PC-9 (cell line): Measurements from ENCODE around the gene EBF4. TPM values are rescaled to one million over a fixed set of nuclear protein-coding genes. Genes with fewer than 3 reads are reported as not detected.

Experiments
- BruUV-seq: library from RNA; stranded (reverse); fragments of 400-500 nt; replicated peaks from 2 replicates; lab custom pipeline; 2021; lab: Mats Ljungman, UMichigan
- CTCF ChIA-PET: fragments of 300-600 bp; sonication (Branson Sonifier 250); formaldehyde crosslinking; loops from one replicate; lab custom pipeline; 2022; ENCODE audit warnings: antibody characterized with exemption; lab: Charles Lee
- POLR2A ChIA-PET: fragments of 300-600 bp; sonication (Branson Sonifier 250); formaldehyde crosslinking; loops from one replicate; lab custom pipeline; 2022; ENCODE audit warnings: antibody characterized with exemption; ENCODE audit not compliant: unreplicated experiment; lab: Charles Lee
- DNase-seq, 2 experiments: peaks; one replicate each; pipeline versions ENCODE4 v3.0.0 to v3.0.0-alpha.2; 2015 to 2022; ENCODE audit warnings: mixed read lengths in 1 of 2
- H2AFZ ChIP-seq: fragments of 200-600 bp; sonication (generic); 2 replicates; pipeline ENCODE4 v1.8.1; 2017; ENCODE audit warnings: antibody characterized with exemption
- H3F3A ChIP-seq: fragments of 200-600 bp; sonication (generic); 2 replicates; pipeline ENCODE4 v1.8.1; 2017; ENCODE audit warnings: antibody characterized with exemption, mild to moderate bottlenecking, low read depth; ENCODE audit not compliant: insufficient read depth
- H3K27ac ChIP-seq: fragments of 200-600 bp; sonication (generic); 2 replicates; pipeline ENCODE4 v1.6.1; 2016; ENCODE audit warnings: mixed run types
- H3K27me3 ChIP-seq: fragments of 200-600 bp; sonication (generic); 2 replicates; pipeline ENCODE4 v1.6.1; 2016; ENCODE audit warnings: low read depth, mixed run types; ENCODE audit not compliant: insufficient read depth
- H3K36me3 ChIP-seq: fragments of 200-600 bp; sonication (generic); 2 replicates; pipeline ENCODE4 v1.6.1; 2016; ENCODE audit warnings: low read depth, mixed run types
- H3K4me1 ChIP-seq: fragments of 200-600 bp; sonication (generic); replicated peaks from 2 replicates; pipeline ENCODE4 v1.6.1; 2016; ENCODE audit warnings: mixed run types; ENCODE audit not compliant: insufficient read depth
- H3K4me2 ChIP-seq: fragments of 200-600 bp; sonication (generic); 2 replicates; pipeline ENCODE4 v1.6.1; 2017; ENCODE audit warnings: mixed run types
- H3K4me3 ChIP-seq: fragments of 200-600 bp; sonication (generic); 2 replicates; pipeline ENCODE4 v1.6.1; 2016; ENCODE audit warnings: mixed run types
- H3K79me2 ChIP-seq: fragments of 200-600 bp; sonication (generic); 2 replicates; pipeline ENCODE4 v1.6.1; 2017; ENCODE audit warnings: low read depth, mixed run types
- H3K9me2 ChIP-seq: fragments of 200-600 bp; sonication (generic); 2 replicates; pipeline ENCODE4 v1.8.1; 2017; ENCODE audit warnings: mild to moderate bottlenecking; ENCODE audit not compliant: insufficient read depth
- H3K9me3 ChIP-seq: fragments of 200-600 bp; sonication (generic); 2 replicates; pipeline ENCODE4 v1.8.1; 2016; ENCODE audit warnings: low read depth; ENCODE audit not compliant: insufficient read depth
- H4K20me1 ChIP-seq: fragments of 200-600 bp; sonication (generic); 2 replicates; pipeline ENCODE4 v1.8.1; 2017; ENCODE audit not compliant: insufficient read depth
- CTCF ChIP-seq: fragments of 200-600 bp; sonication (generic); conservative IDR thresholded peaks from 2 replicates; pipeline ENCODE4 v1.6.1; 2017; ENCODE audit warnings: mixed run types, antibody characterized with exemption, mild to moderate bottlenecking, moderate library complexity
- EZH2 ChIP-seq: fragments of 200-600 bp; sonication (generic); IDR thresholded peaks from 2 replicates; pipeline ENCODE4 v1.8.0; 2017; ENCODE audit warnings: antibody characterized with exemption, low read depth
- intact Hi-C: fragments of 100-400 bp; cut with micrococcal nuclease; formaldehyde crosslinking; loops from one replicate; pipeline ENCODE4 v1.10.0; 2022; ENCODE audit not compliant: unreplicated experiment
- total RNA-seq: library from RNA; stranded (reverse); gene quantifications from 2 replicates; pipeline ENCODE4 v1.2.3, GENCODE V29; 2021

Gene EBF4
- total RNA-seq, 1 experiment from 2014 or later: 5.1 TPM

- Histone ChIP-seq H3K27me3 (no peaks in the 10 kb centered on the region), H3K36me3 (peaks cover 64% of the 10 kb centered on the region), H3K79me2 (peaks cover 44% of the 10 kb centered on the region), H2AFZ (no peak overlapping the region), H3K9me3 (no peaks in the 10 kb centered on the region), H3K4me2 (no peak overlapping the region), H3F3A (peaks cover 68% of the 10 kb centered on the region), H4K20me1 (peaks cover 52% of the 10 kb centered on the region), H3K27ac (no peak overlapping the region), H3K4me1 (peaks cover 12% of the 10 kb centered on the region), H3K9me2 (no peaks in the 10 kb centered on the region), H3K4me3 (no peak overlapping the region)
- intact Hi-C loops: no loop called here
- TF ChIP-seq CTCF (no peak), EZH2 (no peak)
- BruUV-seq: no TSS peak
- no peak for DNase-seq
- ChIA-PET CTCF (no interaction called here), POLR2A (interaction anchor here (0.6 kb wide), 1 partner anchor 221 kb away, joined by 5 read pairs; no protein-coding TSS in a partner anchor)
Measured at GRCh38 chr20:2657674-2658073, 34.9 kb upstream of the EBF4 start.

DNA sequence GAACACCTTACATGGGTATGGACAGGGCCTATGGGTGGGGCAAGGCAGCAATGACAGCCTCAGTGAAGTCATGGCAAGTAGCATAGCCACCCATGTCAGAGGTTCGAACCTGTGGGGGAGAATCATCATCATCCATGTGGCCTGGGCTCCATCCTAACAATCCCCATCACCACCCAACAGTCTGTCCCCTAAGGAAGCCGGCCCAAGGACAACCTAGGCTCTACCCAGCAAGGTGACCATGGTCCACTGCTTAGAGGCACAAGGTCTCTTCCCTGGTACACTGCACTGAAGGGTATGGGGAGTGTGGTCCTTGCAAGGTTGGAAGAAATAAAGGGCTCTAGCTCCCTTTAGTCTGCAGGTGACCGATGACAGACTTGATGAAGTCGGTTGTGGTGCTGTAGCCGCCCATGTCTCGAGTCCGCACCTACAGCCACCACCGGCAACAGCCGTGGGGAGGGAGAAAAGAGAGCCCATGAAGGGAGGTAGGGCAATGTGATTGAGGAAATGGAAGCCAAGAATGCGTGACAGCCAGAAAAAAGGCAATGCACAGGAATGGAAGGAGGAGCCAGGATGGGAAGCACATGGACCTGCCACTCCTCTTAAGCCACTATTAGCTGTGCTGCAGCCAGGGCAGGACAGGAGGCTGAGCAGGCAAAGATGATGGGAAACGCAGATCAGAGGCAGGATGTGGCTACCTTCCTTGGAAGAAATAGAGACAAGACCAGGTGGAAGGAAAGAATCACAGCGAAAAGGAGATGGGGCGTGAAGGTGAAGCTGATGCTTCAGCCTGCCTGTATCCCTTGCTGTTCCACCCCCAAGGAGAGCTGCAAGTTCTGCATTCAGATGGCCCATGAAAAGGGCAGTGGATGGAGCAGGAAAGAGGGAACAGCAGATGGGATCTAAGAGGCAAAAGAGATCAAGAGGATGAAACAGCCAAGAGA lies 33.9 kb upstream of the EBF4 start:
- Histone ChIP-seq H3K36me3 (peaks cover 57% of the 10 kb centered on the region), H3K79me2 (peaks cover 44% of the 10 kb centered on the region), H2AFZ (no peak overlapping the region), H3K9me2 (no peaks in the 10 kb centered on the region), H3K4me1 (peaks cover 17% of the 10 kb centered on the region), H3K9me3 (no peaks in the 10 kb centered on the region), H4K20me1 (peaks cover 45% of the 10 kb centered on the region), H3F3A (peaks cover 62% of the 10 kb centered on the region), H3K27ac (no peak overlapping the region), H3K4me2 (no peak overlapping the region), H3K4me3 (no peak overlapping the region), H3K27me3 (no peaks in the 10 kb centered on the region)
- intact Hi-C loops: no loop called here
- CTCF ChIA-PET: no interaction called here
- DNase-seq: no peak
- POLR2A ChIA-PET: no interaction called here
- no TSS peak for BruUV-seq
- TF ChIP-seq EZH2 (no peak), CTCF (no peak)

- Histone ChIP-seq H2AFZ (no peak overlapping the region), H3K4me3 (no peak overlapping the region), H3K27me3 (no peaks in the 10 kb centered on the region), H3K79me2 (peaks cover 39% of the 10 kb centered on the region), H3K4me2 (no peak overlapping the region), H3K9me3 (no peaks in the 10 kb centered on the region), H3K4me1 (peaks cover 14% of the 10 kb centered on the region), H3K9me2 (no peaks in the 10 kb centered on the region), H3K27ac (no peak overlapping the region), H3F3A (peaks cover 53% of the 10 kb centered on the region), H3K36me3 (peaks cover 48% of the 10 kb centered on the region), H4K20me1 (peaks cover 36% of the 10 kb centered on the region)
- no peak for DNase-seq
- TF ChIP-seq CTCF: no peak
- no peak for TF ChIP-seq EZH2
- no TSS peak for BruUV-seq
- CTCF ChIA-PET: no interaction called here
- POLR2A ChIA-PET: no interaction called here
- intact Hi-C loops: no loop called here
Measured at GRCh38 chr20:2659547-2659946, 33.0 kb upstream of the EBF4 start.
